Endothelial cell of umbilical vein (primary cell): ENCODE measurements around the gene C9orf72. TPM values are rescaled to one million over a fixed set of nuclear protein-coding genes. Genes with fewer than 3 reads are reported as not detected.

Experiments used
- BruUV-seq: library from RNA; stranded (reverse); fragments of 400-500 nt; replicated peaks from 2 replicates; lab custom pipeline; 2021; lab: Mats Ljungman, UMichigan
- CTCF ChIA-PET: fragments of 300-600, 350-600 bp; sonication (Branson Sonifier 250); formaldehyde crosslinking; loops from one replicate; lab custom pipeline; 2021; ENCODE audit warnings: antibody characterized with exemption, inconsistent platforms; lab: Charles Lee
- POLR2A ChIA-PET: fragments of 300-600, 350-600 bp; sonication (Branson Sonifier 250); formaldehyde crosslinking; loops from one replicate; lab custom pipeline; 2021; ENCODE audit warnings: antibody characterized with exemption, inconsistent platforms; lab: Charles Lee
- DNase-seq: peaks from one replicate; pipeline ENCODE4 v3.0.0-alpha.2; 2011; ENCODE audit warnings: low read depth, low spot score
- FAIRE-seq: peaks from 2 replicates; lab custom pipeline; 2011; peaks lifted over from hg19 to GRCh38; lab: Jason Lieb, UNC
- H2AFZ ChIP-seq: 2 replicates; pipeline ENCODE4 v1.6.0; 2012; ENCODE audit warnings: low read depth, low read length, control low read depth, inconsistent platforms
- H3K27ac ChIP-seq: 2 replicates; pipeline ENCODE4 v1.5.1; 2011; ENCODE audit warnings: low read depth, mild to moderate bottlenecking, control low read depth, low read length, moderate library complexity; ENCODE audit not compliant: insufficient read depth
- H3K27me3 ChIP-seq, 2 experiments: 2 replicates each; pipeline versions ENCODE4 v1.6.0 to v1.6.1; 2011; ENCODE audit warnings: low read length in 2 of 2, mixed read lengths in 1 of 2; ENCODE audit not compliant: control insufficient read depth in 2 of 2, insufficient read depth in 2 of 2
- H3K36me3 ChIP-seq, 2 experiments: 2 replicates in 1 of 2; 3 replicates in 1 of 2; pipeline ENCODE4 v1.5.1; 2011; ENCODE audit warnings: low read length in 2 of 2, mild to moderate bottlenecking in 1 of 2, moderate library complexity in 1 of 2; ENCODE audit not compliant: control insufficient read depth in 2 of 2, insufficient read depth in 2 of 2; ENCODE audit errors: extremely low read depth in 1 of 2
- H3K4me1 ChIP-seq: 3 replicates; pipeline ENCODE4 v1.5.1; 2011; ENCODE audit warnings: mild to moderate bottlenecking, low read length; ENCODE audit not compliant: control insufficient read depth, insufficient read depth; ENCODE audit errors: extremely low read depth
- H3K4me2 ChIP-seq: 2 replicates; pipeline ENCODE4 v1.6.1; 2011; ENCODE audit warnings: low read length, control low read depth, mixed read lengths; ENCODE audit not compliant: insufficient read depth
- H3K4me3 ChIP-seq, 3 experiments: fragments of 200-600 bp in 1 of 3; sonication (generic), shearing (Covaris generic) in 1 of 3; replicated peaks in 1 of 3; 2 replicates each; pipeline ENCODE4 v1.5.1; 2011 to 2016; ENCODE audit warnings: control low read depth in 3 of 3, low read length in 3 of 3, mild to moderate bottlenecking in 2 of 3, inconsistent platforms in 1 of 3, low read depth in 1 of 3, moderate library complexity in 1 of 3; ENCODE audit not compliant: insufficient read depth in 1 of 3
- H3K79me2 ChIP-seq: 2 replicates; pipeline ENCODE4 v1.6.0; 2012; ENCODE audit warnings: low read length, inconsistent platforms; ENCODE audit not compliant: control insufficient read depth, insufficient read depth
- H3K9ac ChIP-seq: replicated peaks from 2 replicates; pipeline ENCODE3; 2011; ENCODE audit warnings: low read length, control low read depth; ENCODE audit not compliant: insufficient read depth; ENCODE audit errors: extremely low read depth
- H3K9me1 ChIP-seq: replicated peaks from 3 replicates; pipeline ENCODE4 v1.6.0; 2011; ENCODE audit warnings: mild to moderate bottlenecking, low read length; ENCODE audit not compliant: control insufficient read depth, insufficient read depth; ENCODE audit errors: extremely low read depth
- H3K9me3 ChIP-seq: replicated peaks from 2 replicates; pipeline ENCODE4 v1.5.1; 2012; ENCODE audit warnings: low read length, inconsistent platforms; ENCODE audit not compliant: control insufficient read depth, insufficient read depth
- H4K20me1 ChIP-seq: replicated peaks from 2 replicates; pipeline ENCODE3; 2011; ENCODE audit warnings: mild to moderate bottlenecking, low read length; ENCODE audit not compliant: control insufficient read depth, insufficient read depth; ENCODE audit errors: extremely low read depth
- EZH2 ChIP-seq: IDR thresholded peaks from 2 replicates; pipeline ENCODE4 v1.6.1; 2012; ENCODE audit warnings: borderline replicate concordance, low read depth, mild to moderate bottlenecking, moderate library complexity, low read length, inconsistent platforms; ENCODE audit not compliant: severe bottlenecking
- FOS ChIP-seq: IDR thresholded peaks from 2 replicates; pipeline ENCODE4 v1.6.1; 2011; ENCODE audit warnings: mild to moderate bottlenecking, low read length, moderate library complexity, borderline replicate concordance; ENCODE audit not compliant: insufficient read depth
- GATA2 ChIP-seq: IDR thresholded peaks from 2 replicates; pipeline ENCODE4 v1.7.0; 2011; ENCODE audit warnings: low read depth, mild to moderate bottlenecking, moderate library complexity, mixed read lengths, low read length; ENCODE audit not compliant: insufficient read length, insufficient read depth
- JUN ChIP-seq: IDR thresholded peaks from 2 replicates; pipeline ENCODE4 v1.6.1; 2011; ENCODE audit warnings: borderline replicate concordance, low read depth; ENCODE audit not compliant: insufficient read length, insufficient read depth
- MYC ChIP-seq: IDR thresholded peaks from one replicate; pipeline ENCODE4 v1.6.1; 2011; ENCODE audit warnings: mild to moderate bottlenecking, low read depth, low read length
- POLR2A ChIP-seq: IDR thresholded peaks from 2 replicates; pipeline ENCODE4 v1.6.1; 2012; ENCODE audit warnings: low read depth, mild to moderate bottlenecking, control low read depth, low read length
- POLR2AphosphoS5 ChIP-seq: IDR thresholded peaks from 2 replicates; pipeline ENCODE4 v1.6.1; 2012; ENCODE audit warnings: low read depth, mild to moderate bottlenecking, control low read depth, low read length, moderate library complexity; ENCODE audit not compliant: insufficient read depth
- dilution Hi-C: fragments of 300-500 bp; cut with MboI; formaldehyde crosslinking; loops from one replicate; pipeline ENCODE4 v1.15.0; 2019; ENCODE audit warnings: low sequenced_read_pairs; ENCODE audit not compliant: extremely low pct_ligation_motif_present
- intact Hi-C: fragments of 100-400 bp; cut with micrococcal nuclease; formaldehyde crosslinking; loops from one replicate; pipeline ENCODE4 v1.10.0; 2022
- polyA plus RNA-seq, 4 experiments: library from polyadenylated mRNA; depleted of rRNA in 3 of 4; stranded (reverse) in 3 of 4; unstranded in 1 of 4; fragments of >200 nt; gene quantifications; 2 replicates each; pipeline versions ENCODE4 v1.2.1 to v1.2.3, GENCODE V29; 2011 to 2012; ENCODE audit warnings: missing spikeins in 1 of 4
- total RNA-seq: library from RNA; stranded (reverse); gene quantifications from 2 replicates; pipeline ENCODE4 v1.2.3, GENCODE V29; 2021
- TF ChIP-seq, protein P1 (sequence below): IDR thresholded peaks from 2 replicates; pipeline ENCODE4 v1.6.1; 2011; ENCODE audit not compliant: insufficient read depth, insufficient read length
- TF ChIP-seq, protein P2 (sequence below), 2 donors: IDR thresholded peaks; 1 replicate in 1 of 2; 2 replicates in 1 of 2; pipeline ENCODE4 v1.5.1; 2011; ENCODE audit warnings: low read length in 2 of 2, mild to moderate bottlenecking in 2 of 2, moderate library complexity in 2 of 2, control low read depth in 1 of 2, inconsistent platforms in 1 of 2, low read depth in 1 of 2; ENCODE audit not compliant: insufficient read depth in 1 of 2; ENCODE audit errors: extremely low read depth in 1 of 2

C9orf72 gene
- total and polyA plus RNA-seq, 2 donors (not counting 3 experiments of a cell fraction or from before 2014, with no cell fraction given): 2.7 to 7.3 TPM

DNA sequence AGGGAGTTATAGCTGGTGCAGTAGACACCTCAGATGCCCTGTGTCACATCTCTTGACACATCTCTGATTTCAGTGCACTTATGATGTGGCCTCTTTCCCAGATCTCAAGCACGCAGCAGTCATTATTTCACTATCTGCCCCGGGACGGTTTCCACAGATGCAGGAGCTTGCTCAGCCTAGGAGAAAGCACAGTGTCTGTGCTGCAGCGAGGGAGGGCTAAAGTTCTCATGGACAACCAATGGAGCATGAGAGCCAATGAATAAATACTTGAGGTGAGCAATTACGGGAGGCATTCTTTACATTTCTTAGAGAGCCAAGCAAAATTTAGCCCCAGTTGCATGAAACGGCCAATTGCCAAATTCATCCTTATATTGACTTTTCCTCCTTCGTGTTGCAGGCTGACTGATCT lies 36.2 kb downstream of the C9orf72 start:
- ChIA-PET CTCF (interaction anchor here (1.6 to 2.1 kb wide), 2 partner anchors 10 to 204 kb away, joined by 5 to 9 read pairs; no protein-coding TSS in a partner anchor), POLR2A (no interaction called here)
- no peak overlapping the region for H3K27ac ChIP-seq
- no peak for DNase-seq
- H3K4me3 ChIP-seq: no peak overlapping the region
- H4K20me1 ChIP-seq: no peaks in the 10 kb centered on the region
- no peak overlapping the region for H3K9ac ChIP-seq
- H3K9me3 ChIP-seq: no peaks in the 10 kb centered on the region
- dilution Hi-C loops: no loop called here
- H3K4me1 ChIP-seq: no peaks in the 10 kb centered on the region
- no peak overlapping the region for H3K4me2 ChIP-seq
- no peaks in the 10 kb centered on the region for H3K79me2 ChIP-seq
- no TSS peak for BruUV-seq
- no peak overlapping the region for H2AFZ ChIP-seq
- no peaks in the 10 kb centered on the region for H3K36me3 ChIP-seq
- intact Hi-C loops: no loop called here
- no peaks in the 10 kb centered on the region for H3K9me1 ChIP-seq
- TF ChIP-seq, protein P1, sequence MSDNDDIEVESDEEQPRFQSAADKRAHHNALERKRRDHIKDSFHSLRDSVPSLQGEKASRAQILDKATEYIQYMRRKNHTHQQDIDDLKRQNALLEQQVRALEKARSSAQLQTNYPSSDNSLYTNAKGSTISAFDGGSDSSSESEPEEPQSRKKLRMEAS: no peak
- TF ChIP-seq JUN (no peak), GATA2 (no peak)
- no peak for FAIRE-seq
- no peaks in the 10 kb centered on the region for H3K27me3 ChIP-seq

- FAIRE-seq (no peak), DNase-seq (no peak)
- H3K27ac ChIP-seq: no peak overlapping the region
- peaks cover 0 to 2% of the 10 kb centered on the region in 2 experiments for H3K27me3 ChIP-seq
- CTCF ChIA-PET: interaction anchor here (1.6 to 2.1 kb wide), 2 partner anchors 11 to 203 kb away, joined by 5 to 9 read pairs; no protein-coding TSS in a partner anchor
- no peak overlapping the region for H3K9ac ChIP-seq
- H3K4me2 ChIP-seq: no peak overlapping the region
- H3K36me3 ChIP-seq: no peaks in the 10 kb centered on the region
- no peaks in the 10 kb centered on the region for H3K4me1 ChIP-seq
- no peaks in the 10 kb centered on the region for H3K9me1 ChIP-seq
- no peak overlapping the region for H3K4me3 ChIP-seq
- intact Hi-C loops: no loop called here
- no peaks in the 10 kb centered on the region for H3K9me3 ChIP-seq
- BruUV-seq: no TSS peak
- H2AFZ ChIP-seq: no peak overlapping the region
- no peaks in the 10 kb centered on the region for H4K20me1 ChIP-seq
- TF ChIP-seq, protein P1: no peak
- TF ChIP-seq POLR2AphosphoS5 (no peak), GATA2 (no peak), EZH2 (no peak), JUN (no peak), MYC (no peak), FOS (no peak), POLR2A (no peak)
- TF ChIP-seq, protein P2, sequence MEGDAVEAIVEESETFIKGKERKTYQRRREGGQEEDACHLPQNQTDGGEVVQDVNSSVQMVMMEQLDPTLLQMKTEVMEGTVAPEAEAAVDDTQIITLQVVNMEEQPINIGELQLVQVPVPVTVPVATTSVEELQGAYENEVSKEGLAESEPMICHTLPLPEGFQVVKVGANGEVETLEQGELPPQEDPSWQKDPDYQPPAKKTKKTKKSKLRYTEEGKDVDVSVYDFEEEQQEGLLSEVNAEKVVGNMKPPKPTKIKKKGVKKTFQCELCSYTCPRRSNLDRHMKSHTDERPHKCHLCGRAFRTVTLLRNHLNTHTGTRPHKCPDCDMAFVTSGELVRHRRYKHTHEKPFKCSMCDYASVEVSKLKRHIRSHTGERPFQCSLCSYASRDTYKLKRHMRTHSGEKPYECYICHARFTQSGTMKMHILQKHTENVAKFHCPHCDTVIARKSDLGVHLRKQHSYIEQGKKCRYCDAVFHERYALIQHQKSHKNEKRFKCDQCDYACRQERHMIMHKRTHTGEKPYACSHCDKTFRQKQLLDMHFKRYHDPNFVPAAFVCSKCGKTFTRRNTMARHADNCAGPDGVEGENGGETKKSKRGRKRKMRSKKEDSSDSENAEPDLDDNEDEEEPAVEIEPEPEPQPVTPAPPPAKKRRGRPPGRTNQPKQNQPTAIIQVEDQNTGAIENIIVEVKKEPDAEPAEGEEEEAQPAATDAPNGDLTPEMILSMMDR (IDR thresholded peaks at IDR 0.05; ENCODE audit: extremely low read depth in 1 of 2, insufficient read depth in 1 of 2, low read depth in 1 of 2, low read length in 2 of 2): no peak
- POLR2A ChIA-PET: no interaction called here
- no peaks in the 10 kb centered on the region for H3K79me2 ChIP-seq
- dilution Hi-C loops: no loop called here
Observed at GRCh38 chr9:27536168-27536567, 37.1 kb downstream of the C9orf72 start.
